ENCODE results near the gene SLC25A41. TPM values are rescaled to one million over a fixed set of nuclear protein-coding genes. Genes with fewer than 3 reads are reported as not detected.

SLC25A41 gene
- total and polyA plus RNA-seq, 2 of the 13 experiments (the other 11 are each of a cell fraction or from before 2014, with no cell fraction given), result 0.33 to 0.95 TPM

GRCh38 chr19:6464070-6464873 lies 30.7 kb upstream of the SLC25A41 start, which contains the start of gene CRB3:
Gene CRB3, plus strand, starts transcription at chr19:6464271. Its CDS starts 431 bp downstream, at chr19:6464702.
- peak within 1 kb of the TSS; percentile 65 for H3K27ac ChIP-seq (ENCODE audit: extremely low read length, insufficient read depth, low read length)
- ChIA-PET POLR2A (interaction anchor here (2.3 kb wide), 1 partner anchor 12 kb away, joined by 13 read pairs; no protein-coding TSS in a partner anchor), CTCF (ENCODE audit: low intra/inter-chr PET ratio, low total read pairs) (no interaction called here)
- peak within 1 kb of the TSS; percentile 81 to 91 (median 89) for H3K4me3 ChIP-seq (replicated peaks in 1 of 3; ENCODE audit: insufficient read depth in 1 of 3, low read depth in 2 of 3, low read length in 3 of 3)
- H3K79me2 ChIP-seq (ENCODE audit: insufficient read depth, low read length), result no peaks in the 10 kb centered on the region
- H3K9me3 ChIP-seq (ENCODE audit: low read length), result no peaks in the 10 kb centered on the region
- BruUV-seq (replicated peaks), result TSS peak; percentile 35
- DNase-seq (ENCODE audit: low spot score) (peak; percentile 73), FAIRE-seq (peak; percentile 32), ATAC-seq (peak; percentile 78)
- peak within 1 kb of the TSS; percentile 85 for H3K9ac ChIP-seq (ENCODE audit: insufficient read depth, low read depth, low read length)
- H4K20me1 ChIP-seq (ENCODE audit: insufficient read depth, low read length), result no peaks in the 10 kb centered on the region
- no peaks in the 10 kb centered on the region for H3K27me3 ChIP-seq (ENCODE audit: control insufficient read depth in 1 of 2, insufficient read depth in 2 of 2, low read length in 2 of 2)
- in situ Hi-C loops (cut with HindIII; ENCODE audit: extremely low pct_ligation_motif_present, low pct_unique_long_range_greater_than_20kb), result no loop called here
- H3K36me3 ChIP-seq (replicated peaks in 1 of 2; ENCODE audit: control insufficient read depth in 1 of 2, insufficient read depth in 2 of 2, low read length in 2 of 2), result no peaks in the 10 kb centered on the region; a peak in 1 of 5 replicates
- intact Hi-C loops (cut with micrococcal nuclease; ENCODE audit: unreplicated experiment), result no loop called here
- 11% methylated on average over 18 of the region's 65 CpGs for WGBS (ENCODE audit: low lambda C conversion rate)
- H3K4me2 ChIP-seq (ENCODE audit: low read depth, low read length), result peak within 1 kb of the TSS; percentile 87
- no peak within 1 kb of the TSS for H2AFZ ChIP-seq (ENCODE audit: low read length)
- H3K4me1 ChIP-seq (ENCODE audit: insufficient read depth, low read length), result peaks cover 9% of the 10 kb centered on the region
- TF ChIP-seq ZNF615 (CRISPR knock-in tag; IDR thresholded peaks at IDR 0.05; ENCODE audit: borderline replicate concordance) (no peak), KDM5A (IDR thresholded peaks at IDR 0.05; ENCODE audit: borderline replicate concordance, low read length) (no peak), SNAI1 (CRISPR knock-in tag; IDR thresholded peaks at IDR 0.05; ENCODE audit: borderline replicate concordance) (peak; percentile 58; the same call in 1 of the 2 replicates), PHF21A (CRISPR knock-in tag; IDR thresholded peaks at IDR 0.05) (peak; percentile 91), ZNF367 (CRISPR knock-in tag; IDR thresholded peaks at IDR 0.05; ENCODE audit: borderline replicate concordance) (no peak), ZNF512B (CRISPR knock-in tag; IDR thresholded peaks at IDR 0.05; ENCODE audit: borderline replicate concordance) (no peak), MIER3 (CRISPR knock-in tag; IDR thresholded peaks at IDR 0.05; ENCODE audit: borderline replicate concordance) (no peak), POGZ (CRISPR knock-in tag; IDR thresholded peaks at IDR 0.05) (no peak; the same call in 1 of the 2 replicates), TAF1 (CRISPR knock-in tag; IDR thresholded peaks at IDR 0.05) (peak; percentile 65; the same call in 1 of the 2 replicates), ATF6 (CRISPR knock-in tag; conservative IDR thresholded peaks at IDR 0.05) (no peak), ZNF280D (CRISPR knock-in tag; IDR thresholded peaks at IDR 0.05) (no peak)
- TF ChIP-seq, protein P1, sequence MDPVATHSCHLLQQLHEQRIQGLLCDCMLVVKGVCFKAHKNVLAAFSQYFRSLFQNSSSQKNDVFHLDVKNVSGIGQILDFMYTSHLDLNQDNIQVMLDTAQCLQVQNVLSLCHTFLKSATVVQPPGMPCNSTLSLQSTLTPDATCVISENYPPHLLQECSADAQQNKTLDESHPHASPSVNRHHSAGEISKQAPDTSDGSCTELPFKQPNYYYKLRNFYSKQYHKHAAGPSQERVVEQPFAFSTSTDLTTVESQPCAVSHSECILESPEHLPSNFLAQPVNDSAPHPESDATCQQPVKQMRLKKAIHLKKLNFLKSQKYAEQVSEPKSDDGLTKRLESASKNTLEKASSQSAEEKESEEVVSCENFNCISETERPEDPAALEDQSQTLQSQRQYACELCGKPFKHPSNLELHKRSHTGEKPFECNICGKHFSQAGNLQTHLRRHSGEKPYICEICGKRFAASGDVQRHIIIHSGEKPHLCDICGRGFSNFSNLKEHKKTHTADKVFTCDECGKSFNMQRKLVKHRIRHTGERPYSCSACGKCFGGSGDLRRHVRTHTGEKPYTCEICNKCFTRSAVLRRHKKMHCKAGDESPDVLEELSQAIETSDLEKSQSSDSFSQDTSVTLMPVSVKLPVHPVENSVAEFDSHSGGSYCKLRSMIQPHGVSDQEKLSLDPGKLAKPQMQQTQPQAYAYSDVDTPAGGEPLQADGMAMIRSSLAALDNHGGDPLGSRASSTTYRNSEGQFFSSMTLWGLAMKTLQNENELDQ (CRISPR knock-in tag; IDR thresholded peaks at IDR 0.05; ENCODE audit: borderline replicate concordance), result no peak

All from HepG2 (cell line).